Subcutaneous adipose tissue (tissue), 4 donors: ENCODE data around the gene PPARD. TPM values are rescaled to one million over a fixed set of nuclear protein-coding genes. Genes with fewer than 3 reads are reported as not detected.

Source experiments
- CTCF ChIP-seq: fragments of 450-650 bp; IDR thresholded peaks from one replicate; pipeline ENCODE4 v1.5.1; 2016; ENCODE audit warnings: low read depth, mild to moderate bottlenecking, control low read depth, antibody characterized with exemption, moderate library complexity
- total RNA-seq, 4 donors: library from RNA; depleted of rRNA; stranded (reverse); fragments of >200 nt; gene quantifications; one replicate each; pipeline ENCODE4 v1.1.0, GENCODE V29; 2016

Gene PPARD
- total RNA-seq, 4 donors from 2014 or later, result 6.1 to 17.3 (median 7.0) TPM

DNA sequence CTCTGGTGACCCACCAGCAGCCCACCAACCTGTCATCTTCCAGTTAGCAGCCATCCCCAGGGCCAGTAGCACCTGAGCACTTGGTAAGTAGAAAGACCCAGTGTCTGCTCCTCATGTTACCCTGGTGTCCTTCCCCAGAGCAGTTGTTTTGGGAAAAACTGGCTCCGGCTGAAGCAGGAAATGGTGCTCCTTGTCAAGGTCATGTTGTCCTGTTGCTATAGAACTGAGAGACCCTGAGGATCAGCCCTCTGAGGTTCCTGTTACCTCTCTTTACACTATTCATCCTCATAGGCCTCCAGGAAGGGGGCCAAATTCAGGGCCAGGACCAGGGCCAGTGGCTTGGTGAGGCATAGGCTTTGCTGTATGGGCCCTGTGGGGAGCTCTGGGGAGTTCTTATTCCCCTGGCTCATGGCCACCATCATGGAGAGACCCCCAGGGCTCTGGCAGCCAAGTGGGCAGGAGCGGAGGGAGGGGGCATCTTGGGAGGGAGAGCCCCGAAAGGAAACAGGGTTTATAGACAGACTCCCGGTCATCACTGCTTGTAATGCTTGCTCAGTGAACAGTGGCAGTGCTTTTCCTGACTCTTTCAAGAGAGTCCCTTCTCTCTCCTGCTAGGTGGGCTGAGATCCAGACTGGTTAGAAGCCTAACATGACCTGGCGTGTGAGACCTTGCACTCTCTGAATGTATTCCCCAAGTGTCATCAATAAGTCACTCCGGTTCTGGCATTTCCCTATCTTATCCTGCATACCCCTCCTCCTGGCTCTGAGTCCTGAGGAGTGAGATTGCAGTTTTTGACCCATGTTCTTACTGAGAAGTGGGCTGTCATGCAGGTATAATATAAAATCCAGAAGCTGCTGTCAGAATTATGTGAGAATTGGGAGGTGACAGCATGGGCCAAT, 50.7 kb downstream of the PPARD start:
- no peak for TF ChIP-seq CTCF

DNA sequence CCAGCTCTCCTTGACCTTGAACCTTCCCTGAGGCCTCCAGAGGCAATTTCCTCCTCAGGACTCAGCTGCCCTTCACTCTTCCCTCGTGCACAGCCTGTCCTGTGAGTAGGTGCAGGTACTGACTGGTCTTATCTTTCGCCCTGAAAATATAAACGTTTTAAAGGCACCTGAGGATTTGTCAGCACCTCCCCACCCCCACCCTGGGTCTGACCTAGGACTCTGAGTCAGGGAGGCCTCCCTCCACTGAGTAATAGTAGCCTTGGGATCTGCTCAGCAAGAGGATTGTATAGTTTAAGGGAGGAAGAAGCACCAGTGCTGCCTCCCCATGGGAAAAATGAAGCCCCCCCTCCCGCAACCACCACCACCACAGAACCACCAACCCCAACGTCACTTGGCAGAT, 54.6 kb downstream of the PPARD start:
- no peak for TF ChIP-seq CTCF

DNA sequence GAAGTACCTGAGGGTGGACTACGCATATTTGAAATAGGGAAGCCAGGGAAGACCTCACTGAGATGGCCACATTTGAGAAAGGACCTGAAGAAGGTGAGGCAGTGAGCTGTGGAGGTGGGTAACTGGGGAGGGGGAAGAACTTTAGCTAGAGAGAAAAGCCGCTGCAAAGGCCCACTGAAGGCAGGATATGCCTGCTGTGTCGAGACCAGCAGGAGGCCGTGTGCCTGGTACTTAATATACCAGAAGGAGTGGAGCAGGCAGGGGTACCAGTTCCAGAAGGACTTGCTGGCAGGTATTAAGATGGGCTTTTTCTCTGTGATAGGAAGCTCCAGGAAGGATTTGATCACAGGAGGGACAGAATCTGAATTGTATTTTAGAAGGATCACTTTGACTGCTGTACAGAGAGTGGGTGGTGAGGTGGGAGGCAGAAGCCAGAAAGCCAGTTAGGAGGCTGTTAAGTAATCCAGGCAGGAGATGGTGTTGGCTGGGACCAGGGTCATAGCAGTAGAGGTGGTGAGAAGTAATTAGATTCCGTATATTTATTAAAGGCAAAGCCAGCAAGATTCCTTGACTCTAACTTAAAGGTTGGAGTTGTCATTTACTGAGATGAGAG, 55.6 kb downstream of the PPARD start:
- no peak for TF ChIP-seq CTCF

- no peak for TF ChIP-seq CTCF
These were observed 56.2 kb downstream of the PPARD start for GRCh38 chr6:35398526-35398925.

DNA sequence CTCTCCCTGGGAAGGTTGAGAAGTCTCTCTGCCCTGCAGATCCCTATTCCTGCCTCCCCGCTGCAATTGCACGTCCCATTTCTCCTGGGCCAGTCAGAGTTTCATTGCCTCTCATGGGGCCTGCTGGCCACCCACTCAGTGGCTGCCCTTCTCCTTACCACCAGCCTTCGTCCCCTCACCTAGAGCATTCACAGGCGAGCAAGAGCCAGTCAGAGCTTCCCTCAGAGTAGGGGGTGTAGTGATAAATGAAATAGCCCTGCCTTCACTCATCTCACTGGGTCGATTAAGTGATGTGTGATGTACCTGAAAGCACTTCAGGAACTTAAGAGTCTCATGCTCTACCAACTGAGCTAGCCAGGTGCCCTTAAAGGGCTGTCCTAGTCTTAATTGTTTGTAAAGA, 57.8 kb downstream of the PPARD start:
- TF ChIP-seq CTCF, result no peak

- no peak for TF ChIP-seq CTCF
These were observed 58.5 kb downstream of the PPARD start for GRCh38 chr6:35400901-35401311.

DNA sequence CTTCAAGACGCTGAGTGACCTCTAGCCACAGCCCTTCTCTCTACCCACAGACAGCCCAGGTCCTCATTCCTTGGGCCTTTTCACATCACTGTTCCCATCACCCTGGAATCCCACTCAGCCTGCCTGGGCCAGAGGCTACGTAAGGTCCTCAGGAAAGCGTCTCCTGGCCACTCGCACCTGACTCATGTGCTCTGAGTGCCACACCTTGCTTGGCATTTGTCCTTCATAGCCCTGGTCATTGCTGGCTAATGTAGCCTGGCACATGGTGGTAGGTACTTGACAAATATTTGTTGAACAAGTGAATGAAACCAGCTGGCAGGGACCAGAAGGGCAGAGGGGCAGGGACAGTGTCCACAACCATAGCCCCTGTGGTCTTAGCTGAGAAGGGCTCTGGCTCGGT, 59.2 kb downstream of the PPARD start:
- no peak for TF ChIP-seq CTCF
